DMS153 treated with DMSO at 0.1 percent for 48 hours (cell line): ENCODE data around the gene OR2F2.

ENCODE experiments used
- DNase-seq: peaks from one replicate; lab custom pipeline; 2025; ENCODE audit not compliant: unreplicated experiment; lab: John Stamatoyannopoulos, UW

The OR2F2 gene

DNA sequence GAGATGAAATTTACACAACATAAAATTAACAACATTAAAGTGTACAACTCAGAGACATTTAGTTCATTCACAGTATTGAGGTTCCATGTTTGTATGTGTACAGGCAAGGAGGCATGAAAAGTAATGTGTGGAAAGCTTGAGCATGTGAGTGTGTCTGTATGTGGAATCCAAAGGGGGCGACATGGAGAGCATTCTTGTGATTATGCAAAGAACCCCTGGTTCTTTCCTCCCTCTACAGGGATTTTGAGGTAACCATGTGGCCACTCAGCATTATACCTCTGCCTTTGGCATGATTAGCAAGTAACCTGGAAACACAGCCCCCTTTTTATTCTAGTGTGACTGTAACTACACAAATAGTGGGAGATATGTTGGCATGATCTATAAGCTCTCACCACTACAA is 40.6 kb downstream of the OR2F2 start:
- DNase-seq: no peak

DNA sequence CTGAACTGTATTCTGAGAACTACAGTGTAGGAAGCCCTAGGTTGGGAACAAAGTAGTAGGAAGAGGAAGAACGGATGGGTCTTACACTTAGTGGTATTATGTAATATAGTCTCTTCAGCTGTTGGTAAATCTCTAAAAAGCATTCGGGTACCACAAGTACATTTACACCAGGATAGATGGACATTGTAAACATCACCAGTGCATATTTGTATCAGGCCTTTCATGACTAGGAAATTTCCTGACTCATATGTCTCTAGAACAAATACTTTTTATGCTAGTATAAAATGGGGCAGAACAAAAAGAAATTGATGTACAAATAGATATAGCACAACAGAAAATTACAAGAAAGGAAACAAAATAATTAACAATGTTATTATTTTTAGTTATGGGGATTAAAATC is 43.6 kb downstream of the OR2F2 start:
- no peak for DNase-seq

DNA sequence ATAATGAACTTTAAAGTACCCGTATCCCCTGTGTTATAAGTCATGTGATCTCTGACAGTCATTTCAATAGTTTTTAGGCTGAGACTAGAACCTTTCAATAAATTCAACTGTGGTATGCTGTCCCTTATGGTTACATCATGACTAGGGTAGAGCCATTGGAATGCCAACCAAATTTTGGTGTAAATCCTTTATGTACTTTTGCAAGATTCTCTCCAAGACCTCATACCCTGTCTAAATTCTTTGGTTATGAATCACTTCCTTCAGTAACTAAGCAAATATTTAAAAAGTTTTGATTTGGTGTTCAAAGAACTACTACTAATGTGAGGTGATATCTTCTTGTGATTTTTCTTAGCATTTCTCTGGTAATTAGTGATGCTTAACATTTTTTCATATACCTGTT is 44.3 kb downstream of the OR2F2 start:
- no peak for DNase-seq

DNA sequence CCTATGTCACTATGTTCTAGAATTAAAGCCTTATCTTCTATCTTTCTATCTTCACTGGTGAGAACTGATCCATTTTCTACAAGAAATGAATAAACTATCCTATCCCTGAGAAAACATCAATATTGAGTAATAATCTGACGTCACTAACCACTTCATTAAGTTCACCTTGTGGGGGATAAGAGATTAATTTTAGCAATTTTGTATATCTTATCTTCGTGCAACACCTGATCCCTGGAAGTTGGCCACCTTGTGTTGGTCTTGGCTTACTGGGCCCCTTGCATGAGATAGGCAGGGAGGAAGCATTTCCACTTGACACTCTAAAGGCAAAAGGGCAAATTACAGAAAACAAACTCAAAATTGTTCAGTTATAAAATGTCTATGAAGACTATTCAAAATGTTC is 45.0 kb downstream of the OR2F2 start:
- no peak for DNase-seq

DNA sequence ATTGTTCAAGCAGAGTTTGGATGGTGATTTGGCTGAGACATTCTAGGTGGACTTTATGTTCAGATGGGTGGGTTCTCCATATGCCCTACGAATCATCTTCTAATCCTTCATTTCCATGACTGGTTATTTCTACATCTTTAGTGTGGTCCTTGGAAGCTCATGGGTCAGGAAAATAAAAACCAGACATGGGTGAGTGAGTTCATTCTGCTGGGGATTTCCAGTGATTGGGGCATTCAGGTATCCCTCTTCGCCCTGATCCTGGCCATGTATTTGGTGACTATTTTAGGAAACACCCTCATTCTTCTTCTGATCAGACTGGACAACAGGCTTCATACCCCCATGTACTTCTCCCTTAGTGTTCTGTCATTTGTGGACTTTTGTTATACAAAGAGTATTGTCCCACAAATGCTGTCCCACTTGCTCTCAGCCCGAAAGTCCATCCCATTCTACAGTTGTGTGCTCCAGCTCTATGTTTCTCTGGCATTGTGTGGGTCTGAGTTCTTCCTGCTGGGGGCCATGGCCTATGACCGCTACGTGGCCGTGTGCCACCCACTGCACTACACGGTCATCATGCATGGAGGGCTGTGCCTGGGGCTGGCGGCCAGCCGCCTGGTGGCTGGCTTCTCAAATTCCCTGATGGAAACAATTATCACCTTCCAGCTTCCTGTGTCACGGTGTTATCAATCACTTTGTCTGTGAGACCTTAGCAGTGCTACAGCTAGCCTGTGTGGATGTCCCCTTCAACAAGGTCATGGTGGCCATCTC is 45.9 kb downstream of the OR2F2 start:
- no peak for DNase-seq

DNA sequence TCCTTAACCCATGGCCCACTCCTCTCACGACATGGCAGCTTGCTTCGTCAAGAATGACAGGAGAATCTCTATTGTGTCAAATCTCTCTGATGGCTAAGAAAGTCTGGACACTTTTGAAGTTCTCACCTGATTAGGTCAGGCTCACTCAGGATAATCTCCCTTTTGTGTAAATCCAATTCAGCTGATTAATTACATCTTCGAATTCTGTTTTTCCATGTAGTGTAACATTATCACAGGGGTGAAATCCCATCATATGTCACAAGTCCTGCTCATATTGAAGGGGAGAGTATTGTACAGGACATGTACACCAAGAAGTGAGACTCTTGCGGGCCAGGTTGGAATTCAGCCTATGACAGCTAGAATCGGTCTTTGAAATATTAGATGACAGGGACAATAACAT is 48.9 kb downstream of the OR2F2 start:
- DNase-seq: no peak
